Liver (tissue), 9 donors: ENCODE measurements around the gene GJA5. TPM values are rescaled to one million over a fixed set of nuclear protein-coding genes. Genes with fewer than 3 reads are reported as not detected.

Source experiments
- DNase-seq: peaks from one replicate; pipeline ENCODE4 v3.0.0-alpha.2; 2017; ENCODE audit warnings: low spot score
- H3K27ac ChIP-seq, 2 donors: one replicate each; pipeline ENCODE4 v1.7.0; 2013; ENCODE audit warnings: inconsistent platforms in 2 of 2, low read length in 2 of 2, control low read depth in 1 of 2, low read depth in 1 of 2, mild to moderate bottlenecking in 1 of 2
- H3K27me3 ChIP-seq, 4 donors: one replicate each; pipeline versions ENCODE4 v1.6.1 to v1.7.0; 2013; ENCODE audit warnings: low read length in 3 of 4, inconsistent platforms in 1 of 4, mild to moderate bottlenecking in 1 of 4, moderate library complexity in 1 of 4; ENCODE audit not compliant: control insufficient read depth in 4 of 4, insufficient read depth in 4 of 4
- H3K36me3 ChIP-seq, 4 donors: one replicate each; pipeline versions ENCODE4 v1.6.1 to v1.7.0; 2013; ENCODE audit warnings: low read length in 3 of 4, mild to moderate bottlenecking in 3 of 4, low read depth in 1 of 4, moderate library complexity in 1 of 4; ENCODE audit not compliant: control insufficient read depth in 4 of 4, insufficient read depth in 3 of 4
- H3K4me1 ChIP-seq, 4 donors: one replicate each; pipeline versions ENCODE4 v1.6.1 to v1.7.0; 2013; ENCODE audit warnings: low read length in 3 of 4, mild to moderate bottlenecking in 3 of 4, moderate library complexity in 1 of 4; ENCODE audit not compliant: control insufficient read depth in 4 of 4, insufficient read depth in 4 of 4
- H3K4me3 ChIP-seq, 3 donors: one replicate each; pipeline versions ENCODE4 v1.6.1 to v1.7.0; 2013; ENCODE audit warnings: low read length in 3 of 3, control low read depth in 1 of 3, low read depth in 1 of 3, mild to moderate bottlenecking in 1 of 3
- H3K9ac ChIP-seq, 2 donors: one replicate each; pipeline ENCODE4 v1.7.0; 2013; ENCODE audit warnings: low read length in 2 of 2, mild to moderate bottlenecking in 2 of 2, moderate library complexity in 2 of 2, control low read depth in 1 of 2, low read depth in 1 of 2
- H3K9me3 ChIP-seq, 4 donors: one replicate each; pipeline versions ENCODE4 v1.6.1 to v1.7.0; 2013; ENCODE audit warnings: low read length in 3 of 4; ENCODE audit not compliant: control insufficient read depth in 4 of 4
- ATF3 ChIP-seq: IDR thresholded peaks from 2 replicates; pipeline ENCODE4 v1.6.1; 2016; ENCODE audit warnings: antibody characterized with exemption
- CTCF ChIP-seq: fragments of 150-350 bp; IDR thresholded peaks from 2 replicates; pipeline ENCODE4 v1.5.1; 2017; ENCODE audit warnings: improper control_type of control experiment, low read depth, low read length; ENCODE audit not compliant: missing input control
- EGR1 ChIP-seq, 2 donors: IDR thresholded peaks; 2 replicates each; pipeline ENCODE4 v1.6.1; 2016 to 2018; ENCODE audit warnings: antibody characterized with exemption in 2 of 2, low read depth in 2 of 2
- FOXA1 ChIP-seq: IDR thresholded peaks from 2 replicates; pipeline ENCODE4 v1.6.1; 2016; ENCODE audit warnings: antibody characterized with exemption
- FOXA2 ChIP-seq: IDR thresholded peaks from 2 replicates; pipeline ENCODE4 v1.6.1; 2016; ENCODE audit warnings: antibody characterized with exemption
- GABPA ChIP-seq, 2 donors: IDR thresholded peaks in 1 of 2; conservative IDR thresholded peaks in 1 of 2; 2 replicates each; pipeline ENCODE4 v1.6.1; 2016; ENCODE audit warnings: antibody characterized with exemption in 2 of 2, mild to moderate bottlenecking in 1 of 2, moderate library complexity in 1 of 2
- HNF4A ChIP-seq, 2 donors: conservative IDR thresholded peaks; 2 replicates each; pipeline ENCODE4 v1.6.1; 2016; ENCODE audit warnings: antibody characterized with exemption in 2 of 2, mild to moderate bottlenecking in 2 of 2
- HNF4G ChIP-seq: IDR thresholded peaks from 2 replicates; pipeline ENCODE4 v1.6.1; 2016; ENCODE audit warnings: antibody characterized with exemption
- JUND ChIP-seq, 2 donors: IDR thresholded peaks; 2 replicates each; pipeline ENCODE4 v1.6.1; 2016; ENCODE audit warnings: antibody characterized with exemption in 2 of 2
- NR2F2 ChIP-seq: IDR thresholded peaks from 2 replicates; pipeline ENCODE4 v1.6.1; 2016; ENCODE audit warnings: antibody characterized with exemption
- RAD21 ChIP-seq, 2 donors: IDR thresholded peaks; 2 replicates each; pipeline ENCODE4 v1.6.1; 2016; ENCODE audit warnings: antibody characterized with exemption in 2 of 2, mild to moderate bottlenecking in 2 of 2
- RXRA ChIP-seq, 2 donors: IDR thresholded peaks; 2 replicates each; pipeline ENCODE4 v1.6.1; 2017 to 2018; ENCODE audit warnings: antibody characterized with exemption in 2 of 2, mild to moderate bottlenecking in 1 of 2
- SP1 ChIP-seq: IDR thresholded peaks from 2 replicates; pipeline ENCODE4 v1.6.1; 2018; ENCODE audit warnings: antibody characterized with exemption, mild to moderate bottlenecking
- TAF1 ChIP-seq: conservative IDR thresholded peaks from 2 replicates; pipeline ENCODE4 v1.6.1; 2016; ENCODE audit warnings: antibody characterized with exemption, mild to moderate bottlenecking
- YY1 ChIP-seq: IDR thresholded peaks from 2 replicates; pipeline ENCODE4 v1.6.1; 2016; ENCODE audit warnings: antibody characterized with exemption, mild to moderate bottlenecking
- WGBS: extraction: QIAGEN DNeasy Blood & Tissue Kit; methylation state at CpG from one replicate; pipeline ENCODE4 v1.1.7; 2013; 5-methylcytosine and 5-hydroxymethylcytosine counted together
- polyA plus RNA-seq, 2 donors: library from polyadenylated mRNA; stranded (reverse) in 1 of 2; unstranded in 1 of 2; fragments of 200-250 nt in 1 of 2; fragments of >200 nt in 1 of 2; fragmentation: Nextera tagmentation in 1 of 2; extraction: Ambion mirVana in 1 of 2; gene quantifications; one replicate each; pipeline versions ENCODE4 v1.2.1 to v1.2.3, GENCODE V29; 2013 to 2015
- total RNA-seq, 2 donors: library from RNA; depleted of rRNA; stranded (reverse); fragments of >200 nt; gene quantifications; one replicate each; pipeline ENCODE4 v1.2.3, GENCODE V29; 2014
- TF ChIP-seq, protein P1 (sequence below): IDR thresholded peaks from 2 replicates; pipeline ENCODE4 v1.6.1; 2016; ENCODE audit warnings: antibody characterized with exemption, mild to moderate bottlenecking
- TF ChIP-seq, protein P2 (sequence below): IDR thresholded peaks from 2 replicates; pipeline ENCODE4 v1.6.1; 2016; ENCODE audit warnings: antibody characterized with exemption
- TF ChIP-seq, protein P3 (sequence below): IDR thresholded peaks from 2 replicates; pipeline ENCODE4 v1.6.1; 2016; ENCODE audit warnings: antibody characterized with exemption
- donor health status: healthy.
- donor health status: healthy.
- donor health status: healthy.
- donor health status: healthy.
- donor health status: healthy.

The GJA5 gene
- total and polyA plus RNA-seq, 4 donors: 0.70 to 1.8 (median 1.3) TPM

DNA sequence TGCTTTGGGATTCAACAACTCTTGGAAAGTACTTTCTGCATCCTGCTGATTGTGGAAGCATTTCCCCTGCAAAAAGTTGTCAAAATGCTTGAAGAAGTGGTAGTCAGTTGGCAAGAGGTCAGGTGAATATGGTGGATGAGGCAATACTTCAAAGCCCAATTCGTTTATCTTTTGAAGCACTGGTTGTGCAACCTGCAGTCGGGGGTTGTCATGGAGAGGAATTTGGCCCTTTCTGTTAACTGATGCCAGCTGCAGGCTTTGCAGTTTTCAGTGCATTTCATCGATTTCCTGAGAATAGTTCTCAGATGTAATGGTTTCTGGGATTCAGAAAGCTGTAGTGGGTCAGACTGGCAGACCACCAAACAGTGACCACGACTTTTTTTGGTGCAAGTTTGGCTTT, 47.6 kb upstream of the GJA5 start:
- peak; percentile 54 for DNase-seq
- 12% methylated on average over 4 of the region's 4 CpGs for WGBS
- TF ChIP-seq FOXA2: peak; percentile 32
- peak; percentile 58 to 82 for TF ChIP-seq RXRA (IDR thresholded peaks at IDR 0.05)
- TF ChIP-seq, protein P1, sequence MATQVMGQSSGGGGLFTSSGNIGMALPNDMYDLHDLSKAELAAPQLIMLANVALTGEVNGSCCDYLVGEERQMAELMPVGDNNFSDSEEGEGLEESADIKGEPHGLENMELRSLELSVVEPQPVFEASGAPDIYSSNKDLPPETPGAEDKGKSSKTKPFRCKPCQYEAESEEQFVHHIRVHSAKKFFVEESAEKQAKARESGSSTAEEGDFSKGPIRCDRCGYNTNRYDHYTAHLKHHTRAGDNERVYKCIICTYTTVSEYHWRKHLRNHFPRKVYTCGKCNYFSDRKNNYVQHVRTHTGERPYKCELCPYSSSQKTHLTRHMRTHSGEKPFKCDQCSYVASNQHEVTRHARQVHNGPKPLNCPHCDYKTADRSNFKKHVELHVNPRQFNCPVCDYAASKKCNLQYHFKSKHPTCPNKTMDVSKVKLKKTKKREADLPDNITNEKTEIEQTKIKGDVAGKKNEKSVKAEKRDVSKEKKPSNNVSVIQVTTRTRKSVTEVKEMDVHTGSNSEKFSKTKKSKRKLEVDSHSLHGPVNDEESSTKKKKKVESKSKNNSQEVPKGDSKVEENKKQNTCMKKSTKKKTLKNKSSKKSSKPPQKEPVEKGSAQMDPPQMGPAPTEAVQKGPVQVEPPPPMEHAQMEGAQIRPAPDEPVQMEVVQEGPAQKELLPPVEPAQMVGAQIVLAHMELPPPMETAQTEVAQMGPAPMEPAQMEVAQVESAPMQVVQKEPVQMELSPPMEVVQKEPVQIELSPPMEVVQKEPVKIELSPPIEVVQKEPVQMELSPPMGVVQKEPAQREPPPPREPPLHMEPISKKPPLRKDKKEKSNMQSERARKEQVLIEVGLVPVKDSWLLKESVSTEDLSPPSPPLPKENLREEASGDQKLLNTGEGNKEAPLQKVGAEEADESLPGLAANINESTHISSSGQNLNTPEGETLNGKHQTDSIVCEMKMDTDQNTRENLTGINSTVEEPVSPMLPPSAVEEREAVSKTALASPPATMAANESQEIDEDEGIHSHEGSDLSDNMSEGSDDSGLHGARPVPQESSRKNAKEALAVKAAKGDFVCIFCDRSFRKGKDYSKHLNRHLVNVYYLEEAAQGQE: peak; percentile 58
- peak; percentile 33 for TF ChIP-seq NR2F2
- no peak for TF ChIP-seq GABPA (IDR thresholded peaks at IDR 0.05 in 1 of 2, conservative IDR thresholded peaks at IDR 0.05 in 1 of 2)
- peak; percentile 83 for TF ChIP-seq YY1
- peak; percentile 61 for TF ChIP-seq FOXA1
- peak; percentile 47 to 83 for TF ChIP-seq JUND (IDR thresholded peaks at IDR 0.05)
- TF ChIP-seq CTCF: no peak
- TF ChIP-seq HNF4A (conservative IDR thresholded peaks at IDR 0.05): peak; percentile 65 to 87
- TF ChIP-seq TAF1: no peak
- TF ChIP-seq, protein P2, sequence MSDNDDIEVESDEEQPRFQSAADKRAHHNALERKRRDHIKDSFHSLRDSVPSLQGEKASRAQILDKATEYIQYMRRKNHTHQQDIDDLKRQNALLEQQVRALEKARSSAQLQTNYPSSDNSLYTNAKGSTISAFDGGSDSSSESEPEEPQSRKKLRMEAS: peak; percentile 68
- TF ChIP-seq EGR1 (IDR thresholded peaks at IDR 0.05; ENCODE audit: low read depth in 2 of 2): peak in 1 of 2 donors; percentile 73
- TF ChIP-seq ATF3: peak; percentile 95
- peak; percentile 30 for TF ChIP-seq HNF4G
- TF ChIP-seq, protein P3, sequence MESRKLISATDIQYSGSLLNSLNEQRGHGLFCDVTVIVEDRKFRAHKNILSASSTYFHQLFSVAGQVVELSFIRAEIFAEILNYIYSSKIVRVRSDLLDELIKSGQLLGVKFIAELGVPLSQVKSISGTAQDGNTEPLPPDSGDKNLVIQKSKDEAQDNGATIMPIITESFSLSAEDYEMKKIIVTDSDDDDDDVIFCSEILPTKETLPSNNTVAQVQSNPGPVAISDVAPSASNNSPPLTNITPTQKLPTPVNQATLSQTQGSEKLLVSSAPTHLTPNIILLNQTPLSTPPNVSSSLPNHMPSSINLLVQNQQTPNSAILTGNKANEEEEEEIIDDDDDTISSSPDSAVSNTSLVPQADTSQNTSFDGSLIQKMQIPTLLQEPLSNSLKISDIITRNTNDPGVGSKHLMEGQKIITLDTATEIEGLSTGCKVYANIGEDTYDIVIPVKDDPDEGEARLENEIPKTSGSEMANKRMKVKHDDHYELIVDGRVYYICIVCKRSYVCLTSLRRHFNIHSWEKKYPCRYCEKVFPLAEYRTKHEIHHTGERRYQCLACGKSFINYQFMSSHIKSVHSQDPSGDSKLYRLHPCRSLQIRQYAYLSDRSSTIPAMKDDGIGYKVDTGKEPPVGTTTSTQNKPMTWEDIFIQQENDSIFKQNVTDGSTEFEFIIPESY: peak; percentile 74
- TF ChIP-seq SP1: peak; percentile 30
- TF ChIP-seq RAD21 (IDR thresholded peaks at IDR 0.05): peak; percentile 30 to 48
- H3K4me3 ChIP-seq: no peak overlapping the region
- H3K27me3 ChIP-seq: no peaks in the 10 kb centered on the region
- H3K4me1 ChIP-seq: peaks cover 0 to 13% (median 12%) of the 10 kb centered on the region in 4 donors
- H3K9me3 ChIP-seq: no peaks in the 10 kb centered on the region
- H3K36me3 ChIP-seq: no peaks in the 10 kb centered on the region
- no peak overlapping the region for H3K27ac ChIP-seq
- no peak overlapping the region for H3K9ac ChIP-seq
